ENCODE results near the gene SHC3.

The SHC3 gene

GRCh38 chr9:89029788-89030187, 148.8 kb downstream of the SHC3 start:
- DNase-seq (ENCODE audit: low spot score), result no peak
- Histone ChIP-seq H3K4me3 (no peak overlapping the region), H3K27ac (no peak overlapping the region)
- TF ChIP-seq CTCF (IDR thresholded peaks at IDR 0.05), result no peak

- Histone ChIP-seq H3K4me3 (no peak overlapping the region), H3K27ac (no peak overlapping the region)
- DNase-seq (ENCODE audit: low spot score), result no peak
- TF ChIP-seq CTCF (IDR thresholded peaks at IDR 0.05), result no peak
Measured at GRCh38 chr9:89026876-89027275, 151.7 kb downstream of the SHC3 start.

- DNase-seq (ENCODE audit: low spot score), result no peak
- Histone ChIP-seq H3K4me3 (no peak overlapping the region), H3K27ac (no peak overlapping the region)
- TF ChIP-seq CTCF (IDR thresholded peaks at IDR 0.05), result no peak
Measured at GRCh38 chr9:89025553-89025952, 153.1 kb downstream of the SHC3 start.

- peak overlapping the region in 1 of 2 donors; percentile 12 for H3K27ac ChIP-seq
- no peak for TF ChIP-seq CTCF (IDR thresholded peaks at IDR 0.05)
- DNase-seq (ENCODE audit: low spot score), result no peak
- H3K4me3 ChIP-seq, result no peak overlapping the region
Measured at GRCh38 chr9:89024727-89025126, 153.9 kb downstream of the SHC3 start.

- Histone ChIP-seq H3K4me3 (no peak overlapping the region), H3K27ac (peak overlapping the region in 1 of 2 donors; percentile 36)
- TF ChIP-seq CTCF (IDR thresholded peaks at IDR 0.05), result no peak
- no peak for DNase-seq (ENCODE audit: low spot score)
Measured at GRCh38 chr9:89023740-89024139, 154.9 kb downstream of the SHC3 start.

GRCh38 chr9:89022902-89023301, 155.7 kb downstream of the SHC3 start:
- no peak overlapping the region for H3K4me3 ChIP-seq
- no peak for TF ChIP-seq CTCF (IDR thresholded peaks at IDR 0.05)
- DNase-seq (ENCODE audit: low spot score), result no peak
- peak overlapping the region in 1 of 2 donors; percentile 73 for H3K27ac ChIP-seq

- Histone ChIP-seq H3K4me3 (no peak overlapping the region), H3K27ac (peak overlapping the region in 1 of 2 donors; percentile 73)
- TF ChIP-seq CTCF (IDR thresholded peaks at IDR 0.05), result no peak
- DNase-seq (ENCODE audit: low spot score), result no peak
Measured at GRCh38 chr9:89022001-89022759, 156.4 kb downstream of the SHC3 start.
